NCI-H187 (cell line): ENCODE measurements around the gene ITGB4.
A peak's percentile ranks its signal among the peaks of the same experiment; 100 is the strongest.
"Not testable (repeated sequence)": the region's sequence is repeated elsewhere in the genome, so short reads cannot be mapped to it uniquely, and the experiment has no call there.

Source experiments
- DNase-seq, 2 experiments: peaks; one replicate each; lab custom pipeline; 2025; lab: John Stamatoyannopoulos, UW

Gene ITGB4

GRCh38 chr17:75752802-75753513 is 31.7 kb downstream of the ITGB4 start:
- DNase-seq = no peak

- no peak for DNase-seq
Measured at GRCh38 chr17:75753514-75754377, 32.5 kb downstream of the ITGB4 start.

GRCh38 chr17:75754378-75755204 is 33.3 kb downstream of the ITGB4 start:
- no peak for DNase-seq

- no peak for DNase-seq
Measured at GRCh38 chr17:75755205-75755901, 34.1 kb downstream of the ITGB4 start.

GRCh38 chr17:75755990-75756389 is 34.7 kb downstream of the ITGB4 start:
- DNase-seq = no peak

- no peak for DNase-seq
Measured at GRCh38 chr17:75756451-75757085, 35.3 kb downstream of the ITGB4 start.

GRCh38 chr17:75757086-75757681 is 35.9 kb downstream of the ITGB4 start:
- DNase-seq = no peak

GRCh38 chr17:75758131-75758905 is 37.1 kb downstream of the ITGB4 start:
- no peak for DNase-seq

- DNase-seq = no peak
Measured at GRCh38 chr17:75759457-75759856, 38.2 kb downstream of the ITGB4 start.

- DNase-seq = not testable (repeated sequence)
Measured at GRCh38 chr17:75759978-75760640, 38.9 kb downstream of the ITGB4 start.

- DNase-seq = no peak
Measured at GRCh38 chr17:75762513-75763268, 41.4 kb downstream of the ITGB4 start.

- DNase-seq = no peak
Measured at GRCh38 chr17:75763269-75763607, 42.0 kb downstream of the ITGB4 start.

GRCh38 chr17:75763613-75764416 is 42.6 kb downstream of the ITGB4 start:
- no peak for DNase-seq

- no peak for DNase-seq
Measured at GRCh38 chr17:75764417-75764710, 43.1 kb downstream of the ITGB4 start.

- DNase-seq = peak in 1 of 2 experiments; percentile 27
Measured at GRCh38 chr17:75764711-75765421, 43.6 kb downstream of the ITGB4 start, which contains the start of gene GALK1. Gene GALK1, minus strand, starts transcription at chr17:75765192. Its CDS starts 56 bp downstream, at chr17:75765136.

- DNase-seq = no peak
Measured at GRCh38 chr17:75765981-75766380, 44.7 kb downstream of the ITGB4 start.

GRCh38 chr17:75767881-75768280 is 46.6 kb downstream of the ITGB4 start:
- DNase-seq = no peak
